ENCODE measurements around the gene HECA.
"Not testable (repeated sequence)": the region's sequence is repeated elsewhere in the genome, so short reads cannot be mapped to it uniquely, and the experiment has no call there.

The HECA gene
- 247 to 533 reads per million in 2 experiments for total RNA-seq

- peak; percentile 100 for DNase-seq (ENCODE audit: low read depth)
Observed at GRCh38 chr6:139134817-139135577, at the start of gene HECA. Gene HECA (plus strand): TSS chr6:139135080. CDS start chr6:139135397, 317 bp downstream.

- no peak for DNase-seq (ENCODE audit: low read depth)
Observed at GRCh38 chr6:139091826-139092225, 43.1 kb upstream of the HECA start.

DNA sequence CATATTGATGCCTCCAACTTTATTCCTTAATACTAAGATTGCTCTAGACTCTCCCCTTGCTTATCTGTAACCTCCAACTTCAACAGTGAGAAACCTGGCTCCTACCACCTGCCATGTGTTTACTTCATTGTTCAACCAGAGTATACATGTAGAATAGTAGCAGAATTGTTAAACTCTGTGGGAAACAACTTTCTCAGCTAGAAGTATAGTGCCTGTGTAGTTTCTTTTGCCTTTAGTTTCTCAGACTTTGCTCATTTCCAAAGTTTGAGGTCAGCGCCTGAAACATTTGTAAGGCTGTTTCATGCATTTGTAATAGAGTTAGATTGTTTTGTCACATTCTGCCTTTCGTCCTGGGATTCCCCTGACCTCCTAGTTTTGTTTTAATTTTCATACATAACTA lies 34.9 kb upstream of the HECA start:
- DNase-seq (ENCODE audit: low read depth) = no peak

- DNase-seq (ENCODE audit: low read depth) = no peak
Observed at GRCh38 chr6:139107051-139107450, 27.8 kb upstream of the HECA start.

- DNase-seq (ENCODE audit: low read depth) = no peak
Observed at GRCh38 chr6:139108378-139108777, 26.5 kb upstream of the HECA start.

GRCh38 chr6:139109558-139109957 lies 25.3 kb upstream of the HECA start:
- no peak for DNase-seq (ENCODE audit: low read depth)

GRCh38 chr6:139112146-139112545 lies 22.7 kb upstream of the HECA start:
- no peak for DNase-seq (ENCODE audit: low read depth)

GRCh38 chr6:139112561-139112960 lies 22.3 kb upstream of the HECA start:
- DNase-seq (ENCODE audit: low read depth) = no peak

DNA sequence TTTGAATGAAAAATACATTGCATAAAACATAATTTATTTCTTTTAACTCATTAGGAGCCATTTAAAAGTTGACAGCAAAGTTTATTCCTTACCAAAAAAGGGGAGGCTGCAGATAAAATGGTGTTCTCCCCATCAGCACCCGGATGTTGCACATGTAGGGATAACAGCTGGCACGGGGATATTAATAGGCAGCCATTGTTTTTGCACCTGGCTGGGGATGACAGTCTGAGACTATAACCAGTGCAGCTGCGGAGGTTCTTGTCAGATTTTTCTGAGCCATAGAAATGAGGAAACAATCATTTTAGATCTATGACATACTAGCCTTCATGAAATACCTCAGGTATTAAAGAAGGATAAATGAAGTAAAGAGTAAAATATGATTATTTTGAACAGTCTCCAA lies 20.1 kb upstream of the HECA start:
- no peak for DNase-seq (ENCODE audit: low read depth)

DNA sequence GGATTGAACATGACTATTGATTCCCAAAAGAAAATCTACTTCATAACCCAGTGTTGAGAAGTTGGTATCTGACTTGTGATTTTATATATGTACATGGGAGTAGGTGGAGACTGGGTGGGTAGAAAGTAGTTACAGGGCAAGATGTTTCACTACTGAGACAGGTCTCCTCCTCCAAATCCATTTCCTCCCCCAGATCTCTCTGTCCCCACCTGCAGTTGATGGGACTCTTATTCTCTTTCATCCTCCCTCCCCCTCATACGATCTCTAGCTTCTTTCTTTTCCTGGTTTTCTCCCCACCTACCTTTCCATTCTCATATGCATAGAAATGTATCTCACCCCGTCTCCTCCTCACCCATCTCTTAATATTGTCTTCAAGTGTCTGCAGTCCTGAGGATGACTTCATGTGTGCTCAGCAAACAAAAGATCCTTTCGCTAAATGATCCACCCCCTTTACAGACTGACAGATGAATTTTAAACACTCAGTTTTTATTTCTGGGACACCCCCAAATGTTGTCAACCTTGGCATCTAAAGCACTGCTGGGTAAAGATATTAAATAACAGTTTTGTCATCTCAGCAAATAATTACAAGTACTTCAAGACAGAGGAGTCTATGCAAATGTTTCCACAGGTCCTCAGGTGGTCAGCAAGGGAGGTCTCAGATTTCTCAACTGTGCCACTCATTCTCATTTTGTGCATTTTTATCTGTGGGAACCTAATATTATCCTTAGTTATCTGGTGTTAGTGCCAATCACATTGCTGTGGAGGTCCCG lies 18.7 kb upstream of the HECA start:
- DNase-seq (ENCODE audit: low read depth) = no peak

DNA sequence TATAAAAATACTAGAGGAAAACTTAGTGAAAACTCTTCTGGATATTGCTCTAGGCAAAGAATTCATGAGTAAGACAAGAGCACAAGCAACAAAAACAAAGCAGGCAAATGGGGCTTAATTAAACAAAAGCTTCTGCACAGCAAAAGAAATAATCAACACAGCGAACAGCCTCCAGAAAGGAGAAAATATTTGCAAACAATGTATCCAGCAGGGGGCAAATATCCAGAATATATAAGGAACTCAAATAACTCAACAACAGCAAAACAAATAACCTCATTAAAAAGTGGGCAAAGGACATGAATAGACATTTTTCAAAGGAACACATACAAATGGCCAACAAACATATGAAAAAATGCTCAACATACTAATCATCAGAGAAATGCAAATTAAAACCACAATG lies 17.1 kb upstream of the HECA start:
- DNase-seq (ENCODE audit: low read depth) = no peak

DNA sequence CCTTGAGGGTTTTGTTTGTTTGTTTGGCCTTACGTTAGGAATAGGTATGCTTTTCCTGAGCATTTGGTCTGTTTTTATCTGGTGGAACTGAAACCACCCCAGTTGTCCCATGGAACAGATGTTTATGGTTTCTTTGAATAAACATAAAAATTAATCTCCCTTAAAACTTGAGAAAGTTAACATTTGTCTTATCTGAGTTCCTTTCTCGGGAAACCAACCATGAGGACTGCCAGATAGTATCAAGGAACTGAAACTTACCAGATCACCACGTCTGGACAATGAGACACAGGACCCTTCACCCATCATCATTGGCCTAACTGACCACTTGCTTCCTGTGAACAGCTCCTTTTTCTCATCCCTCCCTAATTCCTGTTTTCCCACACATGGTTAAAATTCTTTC lies 15.3 kb upstream of the HECA start:
- no peak for DNase-seq (ENCODE audit: low read depth)

DNA sequence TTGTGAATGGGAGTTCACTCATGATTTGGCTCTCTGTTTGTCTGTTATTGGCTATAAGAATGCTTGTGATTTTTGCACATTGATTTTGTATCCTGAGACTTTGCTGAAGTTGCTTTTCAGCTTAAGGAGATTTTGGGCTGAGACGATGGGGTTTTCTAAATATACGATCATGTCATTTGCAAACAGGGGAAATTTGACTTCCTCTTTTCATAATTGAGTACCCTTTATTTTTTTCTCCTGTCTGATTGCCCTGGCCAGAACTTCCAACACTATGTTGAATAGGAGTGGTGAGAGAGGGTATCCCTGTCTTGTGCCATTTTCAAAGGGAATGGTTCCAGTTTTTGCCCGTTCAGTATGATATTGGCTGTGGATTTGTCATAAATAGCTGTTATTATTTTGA lies 12.1 kb upstream of the HECA start:
- not testable (repeated sequence) for DNase-seq (ENCODE audit: low read depth)

GRCh38 chr6:139124887-139125672 lies 9.8 kb upstream of the HECA start:
- peak; percentile 65 for DNase-seq (ENCODE audit: low read depth)

DNA sequence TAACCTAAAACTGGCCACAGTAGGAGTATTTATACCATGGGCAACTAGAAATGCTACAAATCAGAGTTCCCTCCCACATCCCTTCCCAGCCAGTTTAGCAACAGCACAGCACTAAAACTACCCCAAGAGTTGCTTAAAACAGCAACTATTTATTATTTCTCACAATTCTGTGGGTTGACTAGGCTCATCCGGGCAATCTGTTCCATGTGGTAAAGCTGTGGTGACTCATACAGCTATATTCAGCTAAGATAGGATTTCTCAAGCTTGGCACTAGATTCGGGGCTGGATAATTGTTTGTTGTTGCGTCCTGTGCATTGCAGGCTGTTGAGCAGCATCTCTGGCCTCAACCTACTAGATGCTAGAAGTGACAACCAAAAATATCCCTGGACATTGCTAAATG lies 8.6 kb upstream of the HECA start:
- peak; percentile 16 for DNase-seq (ENCODE audit: low read depth)

GRCh38 chr6:139126931-139127330 lies 7.9 kb upstream of the HECA start:
- DNase-seq (ENCODE audit: low read depth) = no peak

- no peak for DNase-seq (ENCODE audit: low read depth)
Observed at GRCh38 chr6:139129284-139129683, 5.6 kb upstream of the HECA start.

DNA sequence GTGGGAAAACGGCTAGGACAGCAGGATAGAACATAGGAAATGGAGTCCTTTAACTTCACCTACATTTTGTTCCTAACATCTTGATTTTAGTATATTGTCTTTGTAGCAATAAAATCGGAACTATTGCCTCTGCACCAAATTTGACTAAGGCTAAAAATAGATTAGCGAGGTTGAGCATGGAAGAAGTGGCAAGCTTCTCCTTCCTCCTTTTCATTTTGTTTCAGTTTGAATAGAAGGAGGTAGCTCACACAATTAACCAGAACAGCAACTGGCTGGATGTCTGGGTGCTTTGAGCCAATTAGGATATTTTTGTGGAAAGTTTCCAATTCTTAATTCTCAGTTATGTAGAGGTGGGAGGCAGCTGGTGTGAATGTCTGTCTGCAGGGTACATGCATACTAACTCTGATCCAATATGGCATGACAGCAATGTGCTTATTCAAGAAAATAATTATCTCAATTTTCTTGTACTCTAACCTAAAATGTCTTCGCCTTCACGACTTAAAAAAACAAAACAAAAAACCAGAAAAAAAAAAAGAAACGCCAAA lies 3.1 kb upstream of the HECA start:
- DNase-seq (ENCODE audit: low read depth) = no peak

DNA sequence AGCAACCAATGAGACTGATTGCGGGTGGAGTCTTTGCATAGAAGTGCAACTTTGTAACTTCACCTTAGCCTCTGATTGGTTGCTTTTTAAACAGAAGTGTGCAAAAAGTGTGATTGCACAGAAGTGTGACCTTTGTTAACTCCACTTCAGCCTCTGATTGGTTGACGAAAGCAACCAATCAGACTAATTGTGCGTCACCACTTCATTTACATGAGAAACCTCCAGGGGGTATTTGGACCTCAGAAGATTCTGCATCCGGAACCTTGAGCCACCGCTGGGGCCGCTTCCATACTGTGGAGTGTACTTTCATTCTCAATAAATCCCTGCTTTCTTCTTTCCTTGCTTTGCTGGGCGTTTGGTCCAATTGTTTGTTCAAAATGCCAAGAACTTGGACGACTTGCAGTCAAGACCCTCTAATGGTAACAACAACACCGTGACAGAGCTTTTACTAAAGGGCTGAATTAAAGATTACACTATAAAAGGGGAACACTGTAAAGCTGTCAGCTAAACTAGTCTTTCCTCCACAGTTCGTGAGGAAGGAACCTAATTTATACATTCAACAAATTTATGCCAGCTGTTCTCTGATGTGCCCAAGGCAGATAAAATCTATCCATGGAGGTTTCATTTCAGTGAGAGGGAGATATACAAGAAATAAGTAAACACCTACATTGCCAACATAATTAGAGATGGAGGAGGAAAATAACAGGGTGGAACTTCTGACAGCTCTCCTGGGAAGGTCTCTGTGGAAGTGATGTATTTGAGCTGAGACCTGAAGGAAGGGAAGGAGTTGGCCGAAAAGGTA lies 1.4 kb upstream of the HECA start:
- no peak for DNase-seq (ENCODE audit: low read depth)

DNA sequence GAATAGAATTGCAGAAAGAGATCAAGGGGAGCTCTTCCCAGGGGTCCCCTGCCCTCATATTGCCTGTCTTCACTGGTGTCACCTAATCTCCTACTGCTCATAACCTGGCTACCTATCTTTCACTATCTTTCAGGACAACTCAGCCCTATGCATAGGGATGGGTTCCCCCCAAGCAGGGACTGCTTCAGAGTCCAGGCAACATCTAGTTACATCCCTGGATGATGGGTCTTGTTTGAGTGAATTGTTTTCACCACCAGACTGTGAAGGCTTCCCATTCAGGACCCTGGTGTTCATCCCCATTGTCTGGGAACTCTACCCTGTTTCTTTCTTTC lies 850 bp upstream of the HECA start:
- no peak for DNase-seq (ENCODE audit: low read depth)

Measured in T follicular helper cell (primary cell).